Neutrophil (primary cell): ENCODE data around the gene NID1.

Experiments
- H3K27ac ChIP-seq: fragments of 200-600 bp; sonication (generic); 2 replicates; pipeline ENCODE4 v1.5.1; 2016; ENCODE audit warnings: mild to moderate bottlenecking, moderate library complexity
- H3K27me3 ChIP-seq: fragments of 200-600 bp; sonication (generic); 2 replicates; pipeline ENCODE4 v1.6.0; 2016; ENCODE audit warnings: mild to moderate bottlenecking
- H3K36me3 ChIP-seq: fragments of 200-600 bp; sonication (generic); 2 replicates; pipeline ENCODE4 v1.5.1; 2017
- H3K4me1 ChIP-seq, 2 experiments: fragments of 200-600 bp in 1 of 2; sonication (generic) in 1 of 2; 1 replicate in 1 of 2; 2 replicates in 1 of 2; pipeline versions ENCODE4 v1.5.1 to v1.6.1; 2013 to 2016; ENCODE audit warnings: low read depth in 1 of 2, low read length in 1 of 2, mild to moderate bottlenecking in 1 of 2, moderate library complexity in 1 of 2; ENCODE audit not compliant: control insufficient read depth in 1 of 2, insufficient read depth in 1 of 2
- H3K4me3 ChIP-seq, 2 experiments: fragments of 200-600 bp in 1 of 2; sonication (generic) in 1 of 2; 1 replicate in 1 of 2; 2 replicates in 1 of 2; pipeline ENCODE4 v1.5.1; 2013 to 2016; ENCODE audit warnings: low read depth in 1 of 2, low read length in 1 of 2, mild to moderate bottlenecking in 1 of 2, moderate library complexity in 1 of 2
- H3K9me3 ChIP-seq: fragments of 200-600 bp; sonication (generic); 2 replicates; pipeline ENCODE4 v1.5.1; 2016
- CTCF ChIP-seq: fragments of 200-600 bp; sonication (generic); IDR thresholded peaks from 2 replicates; pipeline ENCODE4 v1.5.1; 2016; ENCODE audit warnings: antibody characterized with exemption

Gene NID1

DNA sequence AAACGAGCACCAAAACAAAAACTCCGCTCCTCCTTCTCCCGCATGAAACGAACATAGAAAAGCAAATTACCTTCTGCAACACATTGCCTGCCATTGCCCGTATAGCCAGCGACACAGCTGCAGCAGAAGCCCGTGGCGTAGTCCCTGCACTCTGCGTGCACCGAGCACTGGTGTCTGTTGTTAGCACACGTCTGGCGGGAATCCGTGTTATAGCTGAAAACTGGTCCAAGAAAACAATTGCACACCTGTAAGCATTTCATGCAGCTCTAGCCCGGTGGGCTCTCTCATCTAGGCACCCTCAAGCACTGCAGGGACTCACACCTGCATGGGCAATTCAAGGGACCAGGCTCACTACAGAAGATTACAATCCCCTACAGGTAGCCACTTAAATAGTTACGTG lies 26.9 kb downstream of the NID1 start:
- Histone ChIP-seq H3K27me3 (no peaks in the 10 kb centered on the region), H3K4me3 (no peak overlapping the region), H3K36me3 (no peaks in the 10 kb centered on the region), H3K27ac (no peak overlapping the region), H3K4me1 (no peaks in the 10 kb centered on the region), H3K9me3 (no peaks in the 10 kb centered on the region)
- no peak for TF ChIP-seq CTCF

DNA sequence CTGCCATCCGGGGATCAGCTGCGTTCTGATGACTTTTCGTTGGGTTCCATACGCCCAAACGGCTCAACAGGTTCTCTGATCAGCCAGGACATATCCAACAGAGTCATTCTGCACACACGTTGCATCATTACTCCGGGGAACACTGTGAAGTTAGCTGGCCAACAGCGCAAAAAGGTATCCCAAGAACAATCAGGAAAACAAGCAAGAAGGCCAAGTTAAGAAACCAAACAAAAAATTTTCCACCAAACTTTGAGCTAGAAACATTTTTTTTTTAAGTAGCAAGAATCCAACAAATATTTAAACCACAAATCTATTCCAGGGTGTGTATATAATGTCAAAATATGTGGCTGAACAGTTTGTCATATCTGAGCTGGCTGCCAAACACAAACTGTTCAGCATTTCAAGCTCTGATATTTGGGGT lies 29.2 kb downstream of the NID1 start:
- no peak overlapping the region for H3K27ac ChIP-seq
- no peak overlapping the region for H3K4me3 ChIP-seq
- H3K36me3 ChIP-seq: no peaks in the 10 kb centered on the region
- no peaks in the 10 kb centered on the region for H3K27me3 ChIP-seq
- H3K4me1 ChIP-seq: no peaks in the 10 kb centered on the region
- no peaks in the 10 kb centered on the region for H3K9me3 ChIP-seq
- no peak for TF ChIP-seq CTCF

DNA sequence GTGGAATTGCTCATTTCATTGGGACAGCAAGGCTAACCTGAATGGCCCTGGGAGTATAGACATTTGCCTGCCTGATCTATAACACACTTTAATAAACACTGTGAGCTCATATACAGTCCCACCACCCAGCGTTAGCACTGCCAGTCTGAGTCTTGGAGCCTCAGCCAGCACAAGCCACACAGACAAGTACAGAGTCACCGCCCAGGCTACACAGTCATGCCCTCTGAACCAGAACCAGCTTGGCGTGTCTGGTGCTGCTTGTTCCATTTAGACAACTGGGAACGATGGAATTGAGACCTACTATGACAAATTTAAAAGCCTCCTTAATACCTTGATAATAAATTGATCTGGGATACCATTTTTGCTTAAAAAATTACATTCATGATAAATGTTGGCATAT lies 31.6 kb downstream of the NID1 start:
- Histone ChIP-seq H3K27me3 (no peaks in the 10 kb centered on the region), H3K4me3 (no peak overlapping the region), H3K4me1 (no peaks in the 10 kb centered on the region), H3K9me3 (no peaks in the 10 kb centered on the region), H3K27ac (no peak overlapping the region), H3K36me3 (no peaks in the 10 kb centered on the region)
- TF ChIP-seq CTCF: no peak

GRCh38 chr1:236030534-236030933 lies 34.4 kb downstream of the NID1 start:
- Histone ChIP-seq H3K27ac (no peak overlapping the region), H3K4me3 (no peak overlapping the region), H3K4me1 (no peaks in the 10 kb centered on the region), H3K9me3 (no peaks in the 10 kb centered on the region), H3K27me3 (no peaks in the 10 kb centered on the region), H3K36me3 (no peaks in the 10 kb centered on the region)
- TF ChIP-seq CTCF: no peak

DNA sequence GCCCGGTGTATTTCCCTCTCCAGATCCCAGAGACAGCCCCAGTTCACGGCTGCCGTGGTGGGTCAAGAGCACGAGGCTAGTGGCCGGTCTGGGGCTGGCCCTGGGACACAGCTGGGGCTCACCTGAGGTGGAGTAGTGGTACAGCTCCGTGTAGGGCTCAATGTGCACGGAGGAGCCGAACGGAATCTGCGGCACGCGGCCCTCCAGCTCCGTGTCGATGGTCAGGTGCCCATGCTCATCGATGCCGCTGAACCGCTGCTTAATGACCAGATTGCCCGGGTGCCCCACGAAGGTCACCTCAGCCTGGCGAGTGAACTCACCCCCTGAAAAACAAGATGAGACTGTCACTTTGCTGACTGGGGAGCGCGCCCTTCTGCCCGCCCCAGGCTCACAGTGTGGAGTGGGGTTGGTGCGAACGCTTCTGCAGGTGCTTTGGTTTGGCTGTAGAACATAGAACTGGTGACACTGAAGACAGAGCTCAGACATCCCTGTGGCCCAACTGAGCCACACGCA lies 35.4 kb downstream of the NID1 start:
- Histone ChIP-seq H3K27ac (no peak overlapping the region), H3K4me3 (no peak overlapping the region), H3K27me3 (no peaks in the 10 kb centered on the region), H3K4me1 (no peaks in the 10 kb centered on the region), H3K9me3 (no peaks in the 10 kb centered on the region), H3K36me3 (no peaks in the 10 kb centered on the region)
- TF ChIP-seq CTCF: no peak

GRCh38 chr1:236027104-236027503 lies 37.8 kb downstream of the NID1 start:
- TF ChIP-seq CTCF: no peak

More at GRCh38 chr1:236027104-236027503, 37.8 kb downstream of the NID1 start:
- H3K4me1 ChIP-seq: no peaks in the 10 kb centered on the region
- no peaks in the 10 kb centered on the region for H3K9me3 ChIP-seq
- no peaks in the 10 kb centered on the region for H3K36me3 ChIP-seq
- no peaks in the 10 kb centered on the region for H3K27me3 ChIP-seq
- H3K4me3 ChIP-seq: no peak overlapping the region
- H3K27ac ChIP-seq: no peak overlapping the region
